AG10803 (cell line): ENCODE measurements around the gene USP6NL.

ENCODE experiments used
- DNase-seq: peaks from one replicate; pipeline ENCODE4 v3.0.0; 2010; ENCODE audit warnings: low read depth
- H3K4me3 ChIP-seq: 2 replicates; pipeline ENCODE4 v1.5.1; 2011; ENCODE audit warnings: mild to moderate bottlenecking, low read length, control low read depth
- TF ChIP-seq, protein P1 (sequence below): conservative IDR thresholded peaks from 2 replicates; pipeline ENCODE4 v1.5.1; 2011; ENCODE audit warnings: mild to moderate bottlenecking, low read length, control low read depth, inconsistent platforms

Gene USP6NL

DNA sequence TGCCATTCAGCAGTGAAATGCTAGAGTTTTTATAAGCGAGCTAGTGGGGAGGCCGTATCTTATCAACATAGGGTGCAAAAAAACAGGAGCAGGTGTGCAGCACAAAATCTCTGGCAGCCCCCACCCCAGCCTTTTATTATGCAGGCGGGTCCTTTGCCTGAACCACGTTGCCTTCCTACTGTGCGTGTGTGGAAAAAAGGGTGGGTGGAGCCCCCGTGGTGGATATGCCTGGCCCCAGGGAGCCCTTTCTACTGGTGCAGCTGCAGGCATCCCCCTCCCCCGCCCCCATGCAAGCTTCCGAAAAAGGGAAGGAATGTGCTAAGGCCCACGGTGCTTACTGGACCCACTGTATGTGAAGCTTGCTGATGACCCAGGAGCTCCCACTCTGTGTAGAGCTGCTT, 175.9 kb downstream of the USP6NL start:
- no peak for DNase-seq
- H3K4me3 ChIP-seq: no peak overlapping the region
- TF ChIP-seq, protein P1, sequence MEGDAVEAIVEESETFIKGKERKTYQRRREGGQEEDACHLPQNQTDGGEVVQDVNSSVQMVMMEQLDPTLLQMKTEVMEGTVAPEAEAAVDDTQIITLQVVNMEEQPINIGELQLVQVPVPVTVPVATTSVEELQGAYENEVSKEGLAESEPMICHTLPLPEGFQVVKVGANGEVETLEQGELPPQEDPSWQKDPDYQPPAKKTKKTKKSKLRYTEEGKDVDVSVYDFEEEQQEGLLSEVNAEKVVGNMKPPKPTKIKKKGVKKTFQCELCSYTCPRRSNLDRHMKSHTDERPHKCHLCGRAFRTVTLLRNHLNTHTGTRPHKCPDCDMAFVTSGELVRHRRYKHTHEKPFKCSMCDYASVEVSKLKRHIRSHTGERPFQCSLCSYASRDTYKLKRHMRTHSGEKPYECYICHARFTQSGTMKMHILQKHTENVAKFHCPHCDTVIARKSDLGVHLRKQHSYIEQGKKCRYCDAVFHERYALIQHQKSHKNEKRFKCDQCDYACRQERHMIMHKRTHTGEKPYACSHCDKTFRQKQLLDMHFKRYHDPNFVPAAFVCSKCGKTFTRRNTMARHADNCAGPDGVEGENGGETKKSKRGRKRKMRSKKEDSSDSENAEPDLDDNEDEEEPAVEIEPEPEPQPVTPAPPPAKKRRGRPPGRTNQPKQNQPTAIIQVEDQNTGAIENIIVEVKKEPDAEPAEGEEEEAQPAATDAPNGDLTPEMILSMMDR: no peak

DNA sequence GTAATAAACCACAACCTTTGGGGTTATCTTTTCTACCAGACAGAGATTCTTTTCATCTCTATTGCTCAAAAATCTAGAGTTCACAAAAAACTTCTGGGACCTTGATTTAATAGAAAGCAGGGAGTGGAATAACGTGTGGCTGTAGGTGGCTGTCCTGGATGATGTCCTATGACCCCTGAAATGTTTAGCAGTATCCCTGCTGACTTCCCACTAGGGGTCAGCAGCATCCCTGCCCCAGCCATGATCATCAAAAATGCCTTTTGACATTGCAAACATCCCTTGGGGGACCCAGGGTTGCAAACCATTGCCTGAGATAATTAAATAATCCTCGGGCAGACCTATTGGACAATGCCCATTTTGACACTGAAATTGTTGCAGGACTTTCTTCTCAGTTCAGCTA, 177.1 kb downstream of the USP6NL start:
- H3K4me3 ChIP-seq: no peak overlapping the region
- no peak for DNase-seq
- TF ChIP-seq, protein P1: 0 out of 2 replicates have a peak, but pooled peaks have one; percentile 13

DNA sequence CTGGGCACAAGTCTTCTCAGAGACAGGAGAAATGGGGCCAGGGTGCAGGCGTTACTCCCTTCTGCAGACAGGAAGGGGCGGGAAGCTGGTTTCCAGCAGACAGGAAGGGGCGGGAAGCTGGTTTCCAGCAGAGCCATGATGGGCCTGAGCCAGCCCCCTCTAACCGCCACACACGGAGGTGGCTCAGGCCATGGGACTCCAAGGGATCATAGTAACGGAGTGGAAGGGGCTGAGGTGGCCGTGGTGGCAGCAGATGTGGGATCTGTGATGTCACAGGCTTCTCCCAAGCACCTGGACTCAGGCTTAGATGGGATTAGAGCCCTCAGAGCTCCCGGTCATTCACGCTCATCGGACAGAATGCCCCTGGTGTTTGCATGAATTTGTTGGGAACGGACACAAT, 177.8 kb downstream of the USP6NL start:
- no peak for DNase-seq
- no peak overlapping the region for H3K4me3 ChIP-seq
- TF ChIP-seq, protein P1: no peak

DNA sequence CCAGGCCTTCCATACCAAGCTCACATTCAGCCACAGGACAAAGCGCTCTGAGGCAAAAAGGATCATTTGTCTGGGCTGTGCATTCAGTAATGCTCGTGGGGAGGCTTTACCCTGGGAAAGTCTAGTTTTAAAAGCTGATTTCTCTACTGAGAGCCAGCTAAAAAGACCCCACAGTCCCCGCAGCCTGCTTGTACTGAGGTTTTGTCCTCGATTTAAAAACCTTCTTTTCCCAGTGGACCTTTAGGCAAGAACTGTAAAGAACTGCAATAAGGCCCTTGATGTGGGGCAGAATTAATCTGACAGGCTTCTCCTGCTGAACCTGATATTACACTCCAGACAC, 180.3 kb downstream of the USP6NL start:
- TF ChIP-seq, protein P1: no peak
- H3K4me3 ChIP-seq: no peak overlapping the region
- no peak for DNase-seq

DNA sequence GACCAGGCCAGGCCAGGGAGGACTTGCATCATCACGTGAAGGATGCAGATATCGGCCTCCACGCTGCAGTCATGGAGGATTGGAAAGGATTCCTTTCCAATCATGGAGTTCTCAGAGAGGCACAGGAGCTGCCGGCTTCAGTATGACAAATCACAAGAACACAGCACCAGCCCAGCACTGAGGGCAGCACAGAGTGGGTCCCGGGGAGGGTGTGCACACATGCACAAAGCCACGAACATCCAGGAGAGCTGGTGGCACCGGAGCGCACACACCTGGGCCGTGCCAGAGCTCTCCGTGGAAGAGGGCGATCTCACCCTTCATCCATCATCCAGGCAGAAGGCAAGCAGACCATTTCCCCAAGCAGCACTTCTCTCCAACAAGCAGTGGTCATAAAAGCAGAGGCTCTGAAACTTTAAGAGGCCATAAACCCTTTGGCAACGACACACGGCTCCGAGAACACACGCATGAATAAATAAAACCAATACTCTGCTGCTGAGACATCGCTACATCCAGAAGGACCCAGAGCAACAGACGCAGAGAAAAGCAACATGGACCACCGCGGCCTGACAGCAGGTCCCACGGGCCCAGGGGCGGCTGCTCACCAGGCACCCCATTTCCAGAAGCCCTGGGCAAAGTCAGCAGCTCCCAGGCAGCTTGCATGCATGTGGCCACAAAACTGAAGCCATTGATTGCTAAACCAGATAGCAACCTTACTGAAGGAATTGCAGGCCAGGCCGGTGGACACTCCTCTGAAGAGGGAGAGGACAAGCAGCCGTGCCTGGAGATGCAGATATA, 180.8 kb downstream of the USP6NL start:
- TF ChIP-seq, protein P1: no peak
- H3K4me3 ChIP-seq: no peak overlapping the region
- DNase-seq: no peak

DNA sequence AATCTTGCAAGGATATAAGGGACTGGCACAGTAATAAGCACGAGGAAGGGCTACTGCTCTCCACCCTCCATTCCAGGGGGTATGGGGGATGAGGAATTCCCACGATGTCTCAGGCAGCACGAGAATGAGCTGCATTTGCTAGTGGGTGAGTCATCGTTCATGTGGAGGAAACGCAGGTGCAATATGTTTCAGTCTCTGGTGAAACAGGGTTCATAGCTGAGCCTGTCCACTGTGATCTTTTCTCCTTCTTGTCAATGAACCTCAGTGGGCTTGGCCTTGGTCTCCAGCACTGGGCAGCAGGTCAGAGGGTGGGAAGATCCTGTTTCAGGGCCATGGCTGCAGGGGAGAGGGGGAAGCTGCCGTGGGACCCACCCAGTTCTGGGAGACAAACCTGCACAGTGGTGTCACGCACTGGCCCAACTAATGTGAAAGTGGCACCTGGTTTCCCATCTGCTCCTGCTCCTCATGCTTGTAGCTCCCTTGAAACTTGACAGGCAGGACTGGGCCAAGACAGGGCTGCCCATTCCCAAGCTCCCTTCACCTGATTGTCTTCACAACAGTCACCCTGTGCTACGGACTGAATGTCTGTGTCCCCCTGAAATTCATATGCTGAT, 181.9 kb downstream of the USP6NL start:
- no peak overlapping the region for H3K4me3 ChIP-seq
- DNase-seq: no peak
- TF ChIP-seq, protein P1: no peak

DNA sequence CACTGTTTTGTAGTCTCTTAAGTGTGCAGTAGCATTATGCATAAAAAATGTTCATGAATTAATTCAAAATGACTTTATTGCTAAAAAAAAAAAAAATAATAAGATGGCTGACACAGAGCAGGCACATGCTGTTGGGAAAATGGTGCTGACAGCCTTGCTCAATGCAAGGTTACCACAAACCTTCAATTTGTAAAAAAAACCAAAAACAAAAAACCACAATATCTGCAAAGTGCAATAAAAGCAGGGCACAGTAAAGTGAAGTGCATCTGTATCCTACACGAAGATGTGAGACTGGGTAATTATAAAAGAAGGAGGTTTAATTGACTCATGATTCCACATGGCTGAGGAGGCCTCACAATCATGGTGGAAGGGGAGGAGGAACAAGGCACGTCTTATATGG, 185.8 kb downstream of the USP6NL start:
- H3K4me3 ChIP-seq: no peak overlapping the region
- TF ChIP-seq, protein P1: no peak
- DNase-seq: peak; percentile 4
